ENCODE results near the gene CORO2B. TPM values are rescaled to one million over a fixed set of nuclear protein-coding genes. Genes with fewer than 3 reads are reported as not detected.

The CORO2B gene
- total and polyA plus RNA-seq, 9 of the 15 experiments (the other 6 are each of a cell fraction or from before 2014, with no cell fraction given), result not detected

DNA sequence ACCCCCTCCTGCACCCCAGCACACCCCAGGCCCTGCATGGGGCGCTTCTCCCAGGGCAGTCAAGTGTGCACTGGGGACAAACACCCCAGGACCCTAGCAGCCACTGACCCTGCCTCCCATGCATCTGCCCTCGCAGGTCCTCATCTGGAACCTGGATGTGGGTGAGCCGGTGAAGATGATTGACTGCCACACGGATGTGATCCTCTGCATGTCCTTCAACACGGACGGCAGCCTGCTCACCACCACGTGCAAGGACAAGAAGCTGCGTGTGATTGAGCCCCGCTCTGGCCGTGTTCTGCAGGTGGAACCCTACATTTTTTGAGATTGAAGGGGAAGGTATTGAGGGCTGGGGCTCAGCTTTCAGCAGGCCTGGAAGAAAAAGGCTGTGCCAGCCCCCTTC is 132.6 kb downstream of the CORO2B start:
- DNase-seq (ENCODE audit: extremely low read depth in 1 of 4, low spot score in 3 of 4), result no peak
- POLR2A ChIA-PET, result interaction anchor here (0.5 kb wide), 1 partner anchor 1750 kb away, joined by 3 read pairs; no protein-coding TSS in a partner anchor
- no peak for TF ChIP-seq JUN (IDR thresholded peaks at IDR 0.05; ENCODE audit: borderline replicate concordance, low read depth, low read length)
- TF ChIP-seq JUN (CRISPR knock-in tag; IDR thresholded peaks at IDR 0.05; ENCODE audit: borderline replicate concordance), result no peak
- no peak for TF ChIP-seq ZNF41 (CRISPR knock-in tag; conservative IDR thresholded peaks at IDR 0.05)
- no peak for TF ChIP-seq ZNF175 (CRISPR knock-in tag; IDR thresholded peaks at IDR 0.05; ENCODE audit: low read depth)
- Histone ChIP-seq H3K9me1 (ENCODE audit: control insufficient read depth, insufficient read depth, low read length) (no peaks in the 10 kb centered on the region), H3K27me3 (ENCODE audit: control insufficient read depth in 2 of 2, insufficient read depth in 2 of 2, low read length in 2 of 2) (peaks cover 11 to 54% of the 10 kb centered on the region in 2 experiments; a peak in 4 of 5 replicates), H4K20me1 (replicated peaks; ENCODE audit: control insufficient read depth, insufficient read depth, low read length) (peaks cover 3% of the 10 kb centered on the region; the same call in 1 of the 2 replicates), H3K4me1 (replicated peaks in 1 of 2; ENCODE audit: control insufficient read depth in 2 of 2, insufficient read depth in 2 of 2, low read length in 2 of 2) (peaks cover 0 to 3% of the 10 kb centered on the region in 2 experiments; a peak in 1 of 5 replicates), H3K27ac (ENCODE audit: extremely low read depth, low read depth, low read length) (no peak overlapping the region), H3K9me3 (replicated peaks; ENCODE audit: control insufficient read depth, insufficient read depth, low read depth, low read length) (no peaks in the 10 kb centered on the region), H3K9ac (ENCODE audit: insufficient read depth in 1 of 2, low read depth in 2 of 2, low read length in 2 of 2) (no peak overlapping the region), H2AFZ (ENCODE audit: low read depth, low read length) (no peak overlapping the region), H3K4me2 (ENCODE audit: insufficient read depth, low read length) (no peak overlapping the region), H3K79me2 (ENCODE audit: control insufficient read depth, insufficient read depth, low read length) (no peaks in the 10 kb centered on the region), H3K36me3 (ENCODE audit: control insufficient read depth, insufficient read depth, low read length) (no peaks in the 10 kb centered on the region), H3K4me3 (no peak overlapping the region)
- in situ Hi-C loops (cut with MboI) (no loop called here), intact Hi-C loops (cut with micrococcal nuclease) (no loop called here)
- FAIRE-seq, result no peak
- ATAC-seq, result no peak
- CTCF ChIA-PET (ENCODE audit: low intra/inter-chr PET ratio), result no interaction called here
- WGBS (ENCODE audit: insufficient coverage, low coverage, missing lambda C conversion rate), result 4% methylated on average over 10 of the region's 10 CpGs
- no TSS peak for BruUV-seq (replicated peaks)

GRCh38 chr15:68712886-68713285 is 134.1 kb downstream of the CORO2B start:
- Histone ChIP-seq H3K27me3 (ENCODE audit: control insufficient read depth in 2 of 2, insufficient read depth in 2 of 2, low read length in 2 of 2) (peaks cover 13 to 61% of the 10 kb centered on the region in 2 experiments; a peak in 4 of 5 replicates), H4K20me1 (replicated peaks; ENCODE audit: control insufficient read depth, insufficient read depth, low read length) (peaks cover 3% of the 10 kb centered on the region; the same call in 1 of the 2 replicates), H2AFZ (ENCODE audit: low read depth, low read length) (no peak overlapping the region), H3K4me2 (ENCODE audit: insufficient read depth, low read length) (no peak overlapping the region), H3K4me1 (replicated peaks in 1 of 2; ENCODE audit: control insufficient read depth in 2 of 2, insufficient read depth in 2 of 2, low read length in 2 of 2) (peaks cover 0 to 3% of the 10 kb centered on the region in 2 experiments; a peak in 1 of 5 replicates), H3K9me1 (ENCODE audit: control insufficient read depth, insufficient read depth, low read length) (no peaks in the 10 kb centered on the region), H3K9ac (ENCODE audit: insufficient read depth in 1 of 2, low read depth in 2 of 2, low read length in 2 of 2) (no peak overlapping the region), H3K9me3 (replicated peaks; ENCODE audit: control insufficient read depth, insufficient read depth, low read depth, low read length) (no peaks in the 10 kb centered on the region), H3K79me2 (ENCODE audit: control insufficient read depth, insufficient read depth, low read length) (no peaks in the 10 kb centered on the region), H3K27ac (ENCODE audit: extremely low read depth, low read depth, low read length) (no peak overlapping the region), H3K4me3 (no peak overlapping the region), H3K36me3 (ENCODE audit: control insufficient read depth, insufficient read depth, low read length) (no peaks in the 10 kb centered on the region)
- ATAC-seq, result no peak
- in situ Hi-C loops (cut with MboI) (no loop called here), intact Hi-C loops (cut with micrococcal nuclease) (no loop called here)
- no TSS peak for BruUV-seq (replicated peaks)
- WGBS (ENCODE audit: insufficient coverage, low coverage, missing lambda C conversion rate), result 0% methylated on average over 4 of the region's 4 CpGs
- CTCF ChIA-PET (ENCODE audit: low intra/inter-chr PET ratio), result no interaction called here
- no peak for FAIRE-seq
- DNase-seq (ENCODE audit: extremely low read depth in 1 of 4, low spot score in 3 of 4), result no peak
- POLR2A ChIA-PET, result interaction anchor here (0.7 kb wide), 1 partner anchor 103 kb away, joined by 3 read pairs; no protein-coding TSS in a partner anchor
- TF ChIP-seq NCOR1 (IDR thresholded peaks at IDR 0.05) (no peak), ZNF12 (CRISPR knock-in tag; IDR thresholded peaks at IDR 0.05) (no peak), CEBPG (CRISPR knock-in tag; IDR thresholded peaks at IDR 0.05) (no peak), CEBPG (tag; conservative IDR thresholded peaks at IDR 0.05 in 1 of 2, IDR thresholded peaks at IDR 0.05 in 1 of 2) (no peak), CREM (IDR thresholded peaks at IDR 0.05; ENCODE audit: low read depth) (no peak), SP2 (IDR thresholded peaks at IDR 0.05; ENCODE audit: extremely low read depth, low read depth, low read length, poor library complexity, severe bottlenecking) (no peak), ZNF24 (IDR thresholded peaks at IDR 0.05) (no peak), PPARD (CRISPR knock-in tag; IDR thresholded peaks at IDR 0.05) (no peak), TEAD2 (tag; IDR thresholded peaks at IDR 0.05) (no peak), ILK (tag; IDR thresholded peaks at IDR 0.05; ENCODE audit: borderline replicate concordance, low read depth) (no peak), KLF1 (tag; IDR thresholded peaks at IDR 0.05) (no peak)
- TF ChIP-seq, protein P1, sequence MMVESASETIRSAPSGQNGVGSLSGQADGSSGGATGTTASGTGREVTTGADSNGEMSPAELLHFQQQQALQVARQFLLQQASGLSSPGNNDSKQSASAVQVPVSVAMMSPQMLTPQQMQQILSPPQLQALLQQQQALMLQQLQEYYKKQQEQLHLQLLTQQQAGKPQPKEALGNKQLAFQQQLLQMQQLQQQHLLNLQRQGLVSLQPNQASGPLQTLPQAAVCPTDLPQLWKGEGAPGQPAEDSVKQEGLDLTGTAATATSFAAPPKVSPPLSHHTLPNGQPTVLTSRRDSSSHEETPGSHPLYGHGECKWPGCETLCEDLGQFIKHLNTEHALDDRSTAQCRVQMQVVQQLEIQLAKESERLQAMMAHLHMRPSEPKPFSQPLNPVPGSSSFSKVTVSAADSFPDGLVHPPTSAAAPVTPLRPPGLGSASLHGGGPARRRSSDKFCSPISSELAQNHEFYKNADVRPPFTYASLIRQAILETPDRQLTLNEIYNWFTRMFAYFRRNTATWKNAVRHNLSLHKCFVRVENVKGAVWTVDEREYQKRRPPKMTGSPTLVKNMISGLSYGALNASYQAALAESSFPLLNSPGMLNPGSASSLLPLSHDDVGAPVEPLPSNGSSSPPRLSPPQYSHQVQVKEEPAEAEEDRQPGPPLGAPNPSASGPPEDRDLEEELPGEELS (CRISPR knock-in tag; IDR thresholded peaks at IDR 0.05; ENCODE audit: borderline replicate concordance), result no peak

All from K562 (cell line).